Esophagus squamous epithelium (tissue), 4 donors: ENCODE results near the gene JARID2.

ENCODE experiments used
- CTCF ChIP-seq, 6 experiments: fragments of 450-650 bp in 4 of 6; fragments of 200-600 bp in 2 of 6; sonication (generic) in 2 of 6; IDR thresholded peaks; one replicate each; pipeline ENCODE4 v1.5.1; 2016 to 2019; ENCODE audit warnings: antibody characterized with exemption in 6 of 6, mild to moderate bottlenecking in 4 of 6, moderate library complexity in 4 of 6
- POLR2A ChIP-seq, 4 donors: fragments of 450-650 bp; IDR thresholded peaks; one replicate each; pipeline ENCODE4 v1.6.1; 2017; ENCODE audit warnings: antibody characterized with exemption in 4 of 4, mild to moderate bottlenecking in 4 of 4, moderate library complexity in 3 of 4

- TF ChIP-seq POLR2A (IDR thresholded peaks at IDR 0.05) (no peak), CTCF (IDR thresholded peaks at IDR 0.05) (no peak)
Measured at GRCh38 chr6:15408758-15409157, 162.9 kb downstream of the JARID2 start.
